ENCODE data around the gene EZR.

DNA sequence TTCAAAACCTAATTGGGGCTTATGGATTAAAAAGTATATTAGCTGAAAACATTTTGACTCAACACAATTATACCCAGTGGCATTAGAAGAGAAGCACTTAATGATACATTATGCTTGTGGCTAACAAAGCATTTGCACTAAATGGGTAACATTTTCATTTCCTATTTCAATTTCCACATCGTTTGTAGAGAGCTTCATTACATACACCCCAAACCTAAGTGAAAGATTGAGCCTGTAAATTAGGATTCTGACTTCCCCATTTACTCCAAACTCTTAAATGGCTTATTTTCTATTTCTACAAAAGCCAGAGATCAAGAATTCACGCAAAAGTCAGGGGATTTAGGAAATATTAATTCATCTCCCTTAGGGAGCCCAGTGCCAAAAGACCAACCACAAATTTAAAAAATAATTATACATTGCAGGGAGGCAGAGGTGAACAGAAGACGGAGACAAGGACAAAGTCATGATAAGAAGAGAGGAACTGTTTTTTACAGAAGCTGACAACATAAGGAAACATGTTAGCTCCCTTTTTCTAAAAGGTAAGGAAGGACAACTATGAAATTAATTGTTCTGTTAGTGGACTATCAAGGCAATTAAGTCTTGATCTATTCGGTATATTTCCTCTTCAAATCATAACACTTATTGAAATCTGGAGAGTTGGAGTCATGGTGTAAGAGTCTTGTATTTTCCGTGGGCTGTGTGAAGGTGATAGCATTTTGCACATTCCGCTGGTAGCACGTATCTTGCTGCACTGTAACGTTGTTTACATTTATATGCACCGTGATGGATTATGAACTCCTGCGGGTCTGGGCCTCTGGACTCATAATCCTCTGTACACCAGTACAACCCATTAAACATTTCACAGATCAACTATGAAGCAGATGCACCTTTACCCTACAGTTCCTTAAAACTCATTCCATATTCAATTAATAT, 24.8 kb upstream of the EZR start:
- no peak for TF ChIP-seq MTF1 (CRISPR knock-in tag; IDR thresholded peaks at IDR 0.05)
- no peak for TF ChIP-seq FOXM1 (CRISPR knock-in tag; IDR thresholded peaks at IDR 0.05)
- no peak for TF ChIP-seq FOXK2 (IDR thresholded peaks at IDR 0.05)
- TF ChIP-seq ZFP82 (CRISPR knock-in tag; IDR thresholded peaks at IDR 0.05; ENCODE audit: borderline replicate concordance): no peak
- no peak for TF ChIP-seq KAT7 (CRISPR knock-in tag; IDR thresholded peaks at IDR 0.05; ENCODE audit: borderline replicate concordance)
- no peak for TF ChIP-seq POLR2A (IDR thresholded peaks at IDR 0.05; ENCODE audit: insufficient read depth in 1 of 2, low read depth in 2 of 2, low read length in 2 of 2)
- TF ChIP-seq, protein P1, sequence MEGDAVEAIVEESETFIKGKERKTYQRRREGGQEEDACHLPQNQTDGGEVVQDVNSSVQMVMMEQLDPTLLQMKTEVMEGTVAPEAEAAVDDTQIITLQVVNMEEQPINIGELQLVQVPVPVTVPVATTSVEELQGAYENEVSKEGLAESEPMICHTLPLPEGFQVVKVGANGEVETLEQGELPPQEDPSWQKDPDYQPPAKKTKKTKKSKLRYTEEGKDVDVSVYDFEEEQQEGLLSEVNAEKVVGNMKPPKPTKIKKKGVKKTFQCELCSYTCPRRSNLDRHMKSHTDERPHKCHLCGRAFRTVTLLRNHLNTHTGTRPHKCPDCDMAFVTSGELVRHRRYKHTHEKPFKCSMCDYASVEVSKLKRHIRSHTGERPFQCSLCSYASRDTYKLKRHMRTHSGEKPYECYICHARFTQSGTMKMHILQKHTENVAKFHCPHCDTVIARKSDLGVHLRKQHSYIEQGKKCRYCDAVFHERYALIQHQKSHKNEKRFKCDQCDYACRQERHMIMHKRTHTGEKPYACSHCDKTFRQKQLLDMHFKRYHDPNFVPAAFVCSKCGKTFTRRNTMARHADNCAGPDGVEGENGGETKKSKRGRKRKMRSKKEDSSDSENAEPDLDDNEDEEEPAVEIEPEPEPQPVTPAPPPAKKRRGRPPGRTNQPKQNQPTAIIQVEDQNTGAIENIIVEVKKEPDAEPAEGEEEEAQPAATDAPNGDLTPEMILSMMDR (CRISPR knock-in tag; IDR thresholded peaks at IDR 0.05): no peak
- TF ChIP-seq TAF1 (CRISPR knock-in tag; IDR thresholded peaks at IDR 0.05): no peak
- no peak for TF ChIP-seq ZNF460 (CRISPR knock-in tag; IDR thresholded peaks at IDR 0.05; ENCODE audit: borderline replicate concordance)
